Measurements from ENCODE around the gene RBSN. TPM values are rescaled to one million over a fixed set of nuclear protein-coding genes. Genes with fewer than 3 reads are reported as not detected.
"Not testable (repeated sequence)": the region's sequence is repeated elsewhere in the genome, so short reads cannot be mapped to it uniquely, and the experiment has no call there.

The RBSN gene
- 24.1 TPM for total RNA-seq
- long read RNA-seq, full-length matches to known transcripts: 6 of 30 reads
- long read RNA-seq, partial matches to known transcripts: 10 of 30 reads
- long read RNA-seq, other reads (novel, unspliced or antisense): 14 of 30 reads

DNA sequence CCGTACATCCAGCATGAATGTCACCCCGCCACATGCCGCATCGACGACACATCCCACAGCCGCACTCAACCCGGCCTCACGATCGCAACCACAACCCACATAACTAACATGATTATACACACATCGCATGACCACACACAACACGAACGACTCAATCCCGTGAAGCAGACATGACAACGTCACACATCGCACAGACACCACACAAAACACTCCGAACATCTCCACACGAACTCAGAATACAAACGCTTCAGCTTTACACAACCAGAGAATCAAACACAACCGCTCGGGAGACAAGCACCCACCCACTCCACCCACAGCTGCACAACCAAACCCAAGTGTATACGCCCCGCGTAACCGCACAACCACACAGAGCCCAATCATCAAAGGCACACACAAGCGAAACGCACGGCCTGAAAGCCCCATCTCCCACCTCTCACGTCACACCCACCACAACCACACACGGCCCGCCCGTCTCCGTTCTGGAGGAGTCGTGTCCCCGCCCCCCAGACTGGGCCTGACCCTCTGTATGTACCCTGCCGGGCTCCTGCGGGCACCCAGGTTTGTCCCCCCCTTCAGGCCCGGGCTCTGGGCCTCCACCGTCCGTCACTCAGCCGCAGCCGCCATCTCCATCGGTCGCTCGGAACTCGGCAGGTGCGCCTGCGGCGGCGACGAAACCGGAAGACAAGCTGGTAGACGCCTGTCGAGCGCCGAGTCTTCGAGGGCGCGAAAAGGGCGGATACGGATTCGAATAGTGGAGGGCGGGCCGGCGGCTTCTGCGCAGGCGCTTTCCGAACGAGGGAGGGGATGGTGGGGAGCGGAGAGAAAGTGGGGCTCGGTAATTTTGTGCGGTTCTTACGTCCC is at the start of gene RBSN:
Gene RBSN, minus strand, starts transcription at position 646 of the 861 bp plus-strand sequence. CDS start 3,028 bp downstream, outside the sequence.
- DNase-seq (ENCODE audit: low spot score): peak; percentile 98
- intact Hi-C loops (cut with DNase I): loop anchor here (1.0 kb wide), 1 partner anchor 33 kb away; the partner anchor contains the start of gene MRPS25

DNA sequence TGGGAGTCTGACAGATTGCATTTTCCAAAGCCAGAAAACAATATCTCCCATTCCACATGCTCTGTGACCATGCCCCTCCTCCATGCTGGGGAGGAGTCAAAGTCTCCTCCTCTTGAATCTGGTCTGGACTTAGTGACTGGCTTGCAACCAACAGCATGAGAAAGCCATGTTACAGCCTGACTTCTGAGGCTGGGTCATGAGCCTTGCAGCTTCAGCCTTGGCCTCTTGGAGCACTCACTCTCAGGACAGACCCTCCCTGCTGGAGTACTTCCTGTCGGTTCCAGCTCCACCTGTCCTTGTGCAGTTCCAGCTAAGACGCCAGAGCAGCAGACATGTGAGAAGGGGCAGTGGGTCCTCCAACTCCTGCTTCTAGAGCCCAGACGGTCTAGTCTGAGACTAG is 49.7 kb upstream of the RBSN start:
- DNase-seq (ENCODE audit: low spot score): no peak
- intact Hi-C loops (cut with DNase I): no loop called here

DNA sequence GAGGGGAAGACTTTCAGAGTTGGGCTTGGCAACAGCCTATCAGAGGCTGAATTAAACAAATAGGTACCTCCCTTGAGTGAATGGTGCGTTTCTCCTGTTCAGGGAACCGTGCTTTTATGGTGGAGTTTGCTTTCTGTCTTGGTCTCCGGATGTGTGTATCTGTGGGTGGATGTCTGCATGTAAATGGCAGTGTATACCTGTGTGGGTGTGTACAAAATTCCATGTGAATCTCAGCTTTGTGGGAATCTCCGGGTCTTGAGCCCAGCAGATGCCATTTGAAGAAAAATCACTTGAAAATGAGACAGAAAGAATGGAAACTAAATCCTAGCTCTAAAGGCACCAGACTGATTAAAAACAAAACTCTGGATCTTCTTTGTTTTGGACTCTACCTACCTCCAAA is 37.9 kb upstream of the RBSN start:
- intact Hi-C loops (cut with DNase I); DNase-seq (ENCODE audit: low spot score): not testable (repeated sequence)

DNA sequence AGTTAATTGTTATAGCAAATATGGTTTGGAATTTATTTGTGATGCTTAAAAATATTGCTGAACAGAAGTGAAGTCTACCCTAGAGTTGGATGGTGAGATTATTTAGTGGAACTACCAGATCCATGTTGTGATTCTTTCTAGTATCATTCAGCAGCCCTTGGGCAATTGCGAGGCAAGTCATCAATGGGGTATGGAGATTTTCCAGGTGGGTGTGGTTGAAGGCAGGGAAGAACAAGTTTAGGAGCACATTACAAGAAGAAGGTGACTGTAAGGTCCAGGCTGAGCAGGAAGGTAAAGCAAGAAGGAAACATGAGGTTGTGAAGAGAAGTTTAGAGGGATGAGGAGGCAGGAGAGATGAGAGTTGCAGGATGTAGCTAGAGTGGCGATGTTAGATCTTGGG is 36.0 kb upstream of the RBSN start:
- DNase-seq (ENCODE audit: low spot score); intact Hi-C loops (cut with DNase I): not testable (repeated sequence)

DNA sequence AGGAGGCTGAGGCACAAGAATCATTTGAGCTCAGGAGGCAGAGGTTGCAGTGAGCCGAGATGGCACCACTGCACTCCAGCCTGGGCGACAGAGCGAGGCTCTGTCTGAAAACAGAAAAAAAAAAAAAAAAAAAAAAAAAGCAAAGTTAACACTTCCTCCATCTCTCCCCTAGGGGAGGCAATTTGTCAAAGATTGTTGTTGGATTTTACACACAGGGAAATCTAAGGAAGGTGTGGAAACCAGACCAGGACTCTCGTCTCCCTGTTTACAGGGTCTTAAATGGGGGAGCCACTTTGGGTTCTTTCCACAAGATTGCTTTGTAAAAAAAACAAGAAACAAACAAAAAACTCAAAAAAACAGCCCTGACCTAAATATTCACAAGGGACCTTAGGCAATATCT is 29.5 kb upstream of the RBSN start:
- intact Hi-C loops (cut with DNase I); DNase-seq (ENCODE audit: low spot score): not testable (repeated sequence)

DNA sequence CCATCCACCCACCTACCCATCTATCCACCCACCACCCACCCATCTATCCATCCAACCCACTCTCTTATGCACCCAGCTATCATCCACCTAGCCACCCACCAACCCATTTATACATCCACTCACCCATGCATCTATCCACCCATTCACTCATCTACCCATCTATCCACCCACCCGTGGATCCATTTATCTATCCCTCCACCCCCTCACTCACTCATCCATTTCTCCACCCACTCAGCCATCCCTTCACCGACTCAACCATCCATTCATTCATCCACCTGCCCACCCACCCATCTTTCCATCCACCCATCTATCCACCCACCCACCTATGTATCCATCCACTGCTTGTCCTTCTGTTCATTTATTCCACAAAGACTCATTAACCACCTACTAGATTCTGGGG is 28.0 kb upstream of the RBSN start:
- intact Hi-C loops (cut with DNase I); DNase-seq (ENCODE audit: low spot score): not testable (repeated sequence)

DNA sequence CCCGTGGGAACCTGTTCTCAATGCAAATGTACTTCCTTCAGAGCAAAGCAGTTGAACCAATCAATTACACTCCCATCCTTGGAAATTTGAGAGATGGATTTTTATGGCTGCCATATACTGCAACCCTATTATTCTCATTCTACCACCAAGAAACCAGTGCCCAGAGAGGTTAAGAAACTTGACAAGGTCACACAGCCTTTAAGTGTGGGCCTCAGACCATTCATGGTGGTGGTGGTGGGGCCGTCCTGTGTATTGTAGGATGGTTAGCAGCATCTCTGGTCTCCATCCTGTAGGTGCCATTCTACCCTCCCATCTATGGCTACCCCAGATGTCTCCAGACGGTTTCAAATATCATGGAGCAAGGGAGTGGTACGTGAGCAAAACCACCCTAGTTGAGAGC is 23.4 kb upstream of the RBSN start:
- intact Hi-C loops (cut with DNase I): no loop called here
- DNase-seq (ENCODE audit: low spot score): no peak

DNA sequence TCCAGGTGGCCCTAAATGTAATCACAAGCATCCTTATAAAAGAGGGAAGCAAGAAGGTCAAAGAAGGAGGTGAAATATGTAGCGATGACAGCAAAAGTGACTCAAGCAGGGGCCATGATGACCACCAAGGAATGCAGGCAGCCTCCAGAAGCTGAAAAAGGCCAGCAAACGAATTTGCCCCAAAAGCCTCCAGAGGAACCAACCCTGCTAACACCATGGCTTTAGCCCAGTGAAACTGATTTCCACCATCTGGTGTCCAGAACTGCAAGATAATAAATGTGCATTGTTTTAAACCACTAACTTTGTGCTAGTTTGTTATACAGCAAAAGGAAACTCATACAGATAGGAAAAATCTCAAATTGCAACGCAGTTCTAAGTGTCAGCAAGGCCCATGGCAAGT is 23.0 kb upstream of the RBSN start:
- intact Hi-C loops (cut with DNase I): no loop called here
- DNase-seq (ENCODE audit: low spot score): no peak

DNA sequence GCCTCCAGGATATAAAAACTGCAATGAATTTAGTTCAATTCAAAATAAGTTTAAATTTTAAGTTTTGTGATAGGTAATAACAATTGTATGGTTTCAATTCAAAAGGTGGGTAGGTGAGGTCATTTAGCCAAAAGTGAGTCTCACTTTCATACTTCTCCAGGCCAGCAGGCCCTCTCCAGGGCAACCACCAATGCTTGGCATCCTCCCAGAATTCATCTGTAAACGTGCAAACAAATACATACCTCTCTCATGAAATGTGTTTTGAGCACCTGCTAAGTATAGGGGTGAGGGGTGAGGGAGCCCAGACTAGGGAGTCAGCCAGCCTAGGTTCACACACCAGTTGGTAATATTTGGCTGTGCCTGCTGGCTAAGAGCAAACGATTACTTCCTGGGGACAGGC is 22.0 kb upstream of the RBSN start:
- no peak for DNase-seq (ENCODE audit: low spot score)
- intact Hi-C loops (cut with DNase I): no loop called here

DNA sequence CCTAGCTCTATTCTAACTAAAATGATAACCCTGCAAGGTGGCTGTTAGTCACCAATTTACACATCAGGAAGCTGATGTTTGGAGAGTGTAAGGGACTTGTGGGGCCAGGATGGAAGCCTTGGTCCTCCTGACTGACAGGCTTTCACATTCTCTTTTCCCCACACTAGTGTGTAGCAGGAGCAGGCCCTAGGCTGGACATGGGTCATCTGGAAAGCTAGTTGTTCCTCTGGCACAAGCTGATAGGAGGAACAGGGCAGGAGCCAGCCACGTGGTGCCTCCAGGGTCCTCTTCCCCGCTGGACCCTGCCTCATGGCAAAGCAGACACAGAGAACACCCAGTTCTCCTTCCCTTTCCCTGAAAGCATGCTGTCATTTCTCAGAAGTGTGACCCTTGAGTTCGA is 18.1 kb upstream of the RBSN start:
- intact Hi-C loops (cut with DNase I): loop anchor here (10.0 kb wide), 1 partner anchor 288 kb away; no protein-coding TSS in a partner anchor
- no peak for DNase-seq (ENCODE audit: low spot score)

DNA sequence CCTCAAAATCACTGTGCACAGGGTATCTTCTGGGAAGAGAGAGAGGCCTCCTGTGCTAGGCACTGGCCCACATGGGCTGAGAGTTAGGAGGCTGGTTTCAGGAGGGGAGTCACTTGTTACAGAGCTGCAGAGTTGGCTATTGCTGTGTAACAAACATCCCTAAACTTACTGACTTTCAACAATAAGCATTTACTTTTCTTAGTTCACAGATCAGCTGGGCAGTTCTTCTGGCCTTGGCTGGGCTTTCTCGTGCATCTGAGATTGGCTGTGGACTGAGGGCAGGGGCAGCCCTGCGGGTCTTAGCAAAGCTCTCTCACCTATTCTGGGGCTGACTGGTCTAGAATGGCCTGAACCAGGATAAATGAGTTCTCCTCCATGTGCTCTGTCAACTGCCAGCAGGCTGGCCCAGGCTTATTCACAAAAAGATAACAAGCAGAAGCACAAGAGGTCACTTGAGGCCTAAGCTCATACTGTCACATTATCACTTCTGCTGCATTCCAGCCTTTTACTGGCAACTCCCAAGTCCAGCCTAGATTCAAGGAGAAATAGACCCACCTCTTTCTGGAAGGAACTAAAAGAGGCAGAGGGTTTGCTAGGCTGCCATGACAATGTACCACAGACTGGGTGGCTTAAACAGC is 17.2 kb upstream of the RBSN start:
- intact Hi-C loops (cut with DNase I): loop anchor here (10.0 kb wide), 1 partner anchor 289 kb away; no protein-coding TSS in a partner anchor
- DNase-seq (ENCODE audit: low spot score): no peak

DNA sequence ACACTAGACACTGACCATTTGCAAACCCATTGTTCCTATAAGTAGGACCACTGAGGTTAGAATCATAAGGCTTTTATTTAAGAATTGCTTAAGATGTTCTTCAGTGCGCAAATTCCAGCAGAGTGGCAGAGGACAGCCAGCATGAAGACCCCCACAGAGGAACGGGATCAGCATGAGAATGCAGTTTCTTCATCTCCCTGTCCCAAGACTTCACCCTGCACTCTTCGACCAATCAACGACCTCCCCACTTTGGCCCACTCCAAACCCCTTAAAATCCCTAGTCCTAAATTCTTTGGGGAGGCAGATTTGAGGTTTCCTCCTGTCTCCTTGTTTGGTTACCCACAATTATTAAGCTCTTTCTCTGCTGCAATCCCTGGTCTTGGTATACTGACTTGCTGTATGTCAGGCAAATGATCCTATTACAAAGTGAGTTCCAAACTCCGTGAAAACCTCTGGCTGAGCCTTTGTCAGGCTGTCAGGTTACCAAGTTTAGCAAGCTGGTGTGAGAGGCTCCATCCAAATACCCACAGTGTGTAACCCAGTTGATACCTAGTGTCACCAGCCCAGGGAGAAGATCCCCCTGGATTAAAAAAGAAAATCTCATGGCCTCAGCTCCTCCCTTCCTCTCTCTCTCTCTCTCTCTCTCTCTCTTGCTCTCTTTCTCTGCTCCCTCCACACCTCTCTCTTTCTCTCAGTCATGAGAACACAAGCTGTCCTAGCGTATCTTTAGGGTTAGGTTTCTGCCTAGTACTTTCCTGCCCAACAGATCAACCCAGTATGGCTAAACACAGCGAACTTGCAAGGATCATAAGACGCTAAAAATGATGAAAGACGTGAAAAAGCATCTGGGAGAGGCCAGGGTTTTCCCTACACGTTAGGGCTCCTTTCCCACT is 15.8 kb upstream of the RBSN start:
- no peak for DNase-seq (ENCODE audit: low spot score)
- intact Hi-C loops (cut with DNase I): loop anchor here (10.0 kb wide), 1 partner anchor 290 kb away; no protein-coding TSS in a partner anchor

DNA sequence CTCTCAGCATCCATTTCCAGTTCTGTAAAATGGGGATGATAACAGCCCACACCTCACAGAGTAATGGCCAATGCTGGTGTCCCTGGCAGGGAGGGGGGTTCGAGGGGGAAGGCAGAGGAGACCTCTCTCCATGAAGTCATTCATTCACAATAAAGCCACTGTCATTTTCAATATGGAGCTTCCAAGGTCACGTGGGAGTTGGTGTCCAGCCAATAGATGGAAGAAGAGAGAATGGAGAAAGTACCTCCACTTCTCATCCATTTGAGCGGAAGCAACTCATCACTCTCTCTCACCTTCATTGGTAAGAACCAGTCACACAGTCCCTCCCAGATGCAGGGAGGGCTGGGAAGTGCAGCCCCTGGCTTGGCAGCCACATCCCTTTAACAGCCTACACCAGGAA is 14.9 kb upstream of the RBSN start:
- intact Hi-C loops (cut with DNase I): loop anchor here (10.0 kb wide), 1 partner anchor 291 kb away; no protein-coding TSS in a partner anchor
- DNase-seq (ENCODE audit: low spot score): no peak

DNA sequence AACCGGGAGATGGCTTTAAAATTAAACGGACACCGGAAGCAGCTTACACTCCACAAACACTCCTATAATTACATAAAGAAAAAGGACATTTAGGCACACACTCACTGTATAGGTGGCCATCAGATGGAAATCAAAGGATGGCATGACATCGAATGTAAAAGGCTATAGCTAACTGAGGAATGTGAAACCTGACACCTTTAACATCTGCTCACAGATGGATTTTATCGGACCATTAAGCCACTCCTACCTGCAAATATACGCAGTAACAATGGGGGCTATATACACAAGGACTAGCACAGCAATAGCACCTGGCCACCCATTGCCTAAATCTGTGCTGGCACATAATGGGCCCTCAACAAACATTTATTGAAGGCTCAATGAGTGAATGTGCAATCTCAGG is 14.5 kb upstream of the RBSN start:
- no peak for DNase-seq (ENCODE audit: low spot score)
- intact Hi-C loops (cut with DNase I): loop anchor here (10.0 kb wide), 1 partner anchor 291 kb away; no protein-coding TSS in a partner anchor

DNA sequence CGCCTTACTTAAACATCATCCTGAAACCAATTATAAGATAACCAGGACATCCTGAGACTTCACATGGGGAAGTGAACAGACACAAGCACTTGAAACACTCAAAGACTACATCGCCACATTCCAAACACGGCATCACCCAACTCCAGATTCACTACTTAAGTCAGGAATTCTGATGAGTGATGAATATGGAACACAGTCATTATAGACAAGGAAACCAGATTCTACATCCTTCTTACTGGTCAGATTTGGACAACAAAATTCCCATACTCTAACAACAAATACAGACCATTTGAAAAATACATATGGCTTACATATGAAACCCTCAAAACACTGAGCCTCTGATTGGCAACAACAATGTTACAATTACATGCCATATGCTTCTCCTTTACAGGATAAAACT is 13.1 kb upstream of the RBSN start:
- intact Hi-C loops (cut with DNase I): loop anchor here (10.0 kb wide), 1 partner anchor 293 kb away; no protein-coding TSS in a partner anchor
- DNase-seq (ENCODE audit: low spot score): no peak

DNA sequence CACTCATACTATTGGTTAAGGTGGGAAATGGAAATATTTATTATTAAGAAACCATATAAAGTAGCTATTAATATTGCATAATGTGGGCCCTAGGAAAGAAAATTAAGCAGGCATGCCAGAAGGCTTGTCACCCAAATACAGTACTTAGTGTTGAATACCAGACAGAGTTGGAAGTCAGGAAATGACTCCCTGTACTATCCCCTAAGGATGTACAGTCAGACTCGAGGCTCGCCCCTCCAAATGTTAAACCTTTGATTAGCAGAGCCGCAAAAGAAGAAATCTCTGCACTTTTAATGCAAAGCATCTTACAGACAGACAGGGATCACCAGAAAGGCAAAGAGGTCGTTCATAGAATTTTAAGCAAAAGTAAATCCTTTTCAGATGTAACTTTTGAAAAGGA is 11.3 kb upstream of the RBSN start:
- DNase-seq (ENCODE audit: low spot score): no peak
- intact Hi-C loops (cut with DNase I): loop anchor here (10.0 kb wide), 1 partner anchor 295 kb away; no protein-coding TSS in a partner anchor

DNA sequence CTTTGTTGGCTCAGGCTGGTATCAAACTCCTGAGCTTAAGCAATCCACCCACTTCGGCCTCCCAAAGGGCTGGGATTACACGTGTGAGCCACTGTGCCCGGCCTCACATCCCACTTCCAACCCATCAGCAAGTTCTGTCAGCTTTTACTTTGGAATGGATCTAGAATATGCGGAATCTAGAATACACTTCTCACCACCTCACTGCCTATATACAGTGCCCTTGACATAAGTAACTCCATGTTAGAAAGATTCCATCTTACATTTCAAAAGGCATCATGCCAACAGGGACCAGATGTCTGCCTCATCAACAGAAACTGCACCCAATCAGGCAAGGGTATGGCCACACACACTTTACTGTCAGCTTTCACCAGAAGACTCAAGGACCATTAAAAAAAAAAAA is 9.9 kb upstream of the RBSN start:
- intact Hi-C loops (cut with DNase I): loop anchor here (5.0 kb wide), 3 partner anchors 68 to 268 kb away; partner anchors contain the start of gene CAPN7
- DNase-seq (ENCODE audit: low spot score): no peak

DNA sequence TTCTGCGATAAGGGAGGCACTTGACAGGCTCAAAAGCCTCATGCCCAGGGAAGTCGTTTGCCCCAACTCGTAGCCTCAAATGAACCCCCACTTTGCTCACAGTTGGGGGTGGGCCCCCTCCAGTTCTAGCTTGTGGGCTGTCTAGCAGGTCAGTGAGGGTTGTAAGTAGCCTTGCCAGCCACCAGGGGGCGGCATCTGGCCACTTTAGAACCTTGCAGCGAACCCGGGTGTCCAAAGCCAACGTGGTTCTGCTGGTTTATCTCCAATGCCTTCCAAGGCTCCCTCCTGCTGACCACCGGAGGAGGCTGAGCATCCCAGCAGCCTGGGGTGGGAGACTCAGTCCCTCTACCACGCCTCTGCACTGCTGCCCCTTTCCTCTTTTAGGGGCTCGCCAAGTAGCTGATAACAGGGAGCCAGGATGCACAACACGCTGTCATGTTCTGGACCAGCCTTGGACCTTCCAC is 9.2 kb upstream of the RBSN start:
- intact Hi-C loops (cut with DNase I): loop anchor here (5.0 kb wide), 3 partner anchors 69 to 269 kb away; partner anchors contain the start of gene CAPN7
- DNase-seq (ENCODE audit: low spot score): peak; percentile 90
